GM12878 (cell line): ENCODE data around the gene B9D2. TPM values are rescaled to one million over a fixed set of nuclear protein-coding genes. Genes with fewer than 3 reads are reported as not detected.

ENCODE experiments used
- ASH2L ChIP-seq: fragments of 300-600, 200-600 bp; sonication (generic); IDR thresholded peaks from 2 replicates; pipeline ENCODE4 v1.6.1; 2017; ENCODE audit warnings: low read depth, mild to moderate bottlenecking, borderline replicate concordance
- ATF7 ChIP-seq: fragments of 450-650 bp; IDR thresholded peaks from 2 replicates; pipeline ENCODE4 v1.6.1; 2016; ENCODE audit warnings: low read depth, mild to moderate bottlenecking
- CBFB ChIP-seq: IDR thresholded peaks from 2 replicates; pipeline ENCODE4 v1.6.1; 2016; ENCODE audit warnings: antibody characterized with exemption, low read depth
- CREB1 ChIP-seq: IDR thresholded peaks from 2 replicates; pipeline ENCODE4 v1.6.1; 2012; ENCODE audit warnings: low read depth, mild to moderate bottlenecking, inconsistent platforms
- CREM ChIP-seq: IDR thresholded peaks from 2 replicates; pipeline ENCODE4 v1.6.1; 2014; ENCODE audit warnings: antibody characterized with exemption, low read depth
- CTCF ChIP-seq, 3 experiments: IDR thresholded peaks in 2 of 3; conservative IDR thresholded peaks in 1 of 3; 2 replicates each; pipeline ENCODE4 v1.5.1; 2011; ENCODE audit warnings: low read depth in 3 of 3, low read length in 3 of 3, mild to moderate bottlenecking in 3 of 3, control low read depth in 2 of 3, moderate library complexity in 2 of 3, inconsistent platforms in 1 of 3, mixed read lengths in 1 of 3; ENCODE audit not compliant: control insufficient read depth in 2 of 3, insufficient read depth in 1 of 3; ENCODE audit errors: extremely low read depth in 1 of 3
- DPF2 ChIP-seq: fragments of 450-650 bp; IDR thresholded peaks from 2 replicates; pipeline ENCODE4 v1.6.1; 2017; ENCODE audit warnings: mild to moderate bottlenecking
- EP300 ChIP-seq, 2 experiments: fragments of 150-350 bp in 1 of 2; IDR thresholded peaks; 2 replicates each; pipeline ENCODE4 v1.6.1; 2011 to 2012; ENCODE audit warnings: low read depth in 2 of 2, low read length in 2 of 2, borderline replicate concordance in 1 of 2, improper control_type of control experiment in 1 of 2, inconsistent platforms in 1 of 2; ENCODE audit not compliant: control insufficient read depth in 1 of 2
- EZH2 ChIP-seq: IDR thresholded peaks from 2 replicates; pipeline ENCODE4 v1.6.1; 2012; ENCODE audit warnings: low read depth, mild to moderate bottlenecking, control low read depth, inconsistent platforms, low read length, borderline replicate concordance; ENCODE audit not compliant: control insufficient read depth
- GABPA ChIP-seq: IDR thresholded peaks from 2 replicates; pipeline ENCODE4 v1.6.1; 2014; ENCODE audit warnings: antibody characterized with exemption, low read depth, mild to moderate bottlenecking, inconsistent platforms
- HCFC1 ChIP-seq: fragments of 150-350 bp; IDR thresholded peaks from 2 replicates; pipeline ENCODE4 v1.6.1; 2014; ENCODE audit warnings: low read length
- IRF4 ChIP-seq: IDR thresholded peaks from 2 replicates; pipeline ENCODE4 v1.6.1; 2011; ENCODE audit warnings: low read depth, low read length
- MEF2B ChIP-seq: fragments of 450-650 bp; IDR thresholded peaks from 2 replicates; pipeline ENCODE4 v1.6.1; 2018; ENCODE audit warnings: mild to moderate bottlenecking, moderate library complexity; ENCODE audit not compliant: partially characterized antibody, poor library complexity, severe bottlenecking
- MLLT1 ChIP-seq: fragments of 450-650 bp; IDR thresholded peaks from 2 replicates; pipeline ENCODE4 v1.6.1; 2016; ENCODE audit warnings: mild to moderate bottlenecking
- MTA3 ChIP-seq: IDR thresholded peaks from 2 replicates; pipeline ENCODE4 v1.6.1; 2012; ENCODE audit warnings: low read length, inconsistent platforms, borderline replicate concordance
- NFXL1 ChIP-seq: fragments of 450-650 bp; IDR thresholded peaks from 2 replicates; pipeline ENCODE4 v1.6.1; 2017; ENCODE audit warnings: antibody characterized with exemption, mild to moderate bottlenecking, borderline replicate concordance
- POU2F2 ChIP-seq: IDR thresholded peaks from 3 replicates; pipeline ENCODE4 v1.6.1; 2011; ENCODE audit warnings: low read depth, mild to moderate bottlenecking, low read length, borderline replicate concordance
- SP1 ChIP-seq: IDR thresholded peaks from one replicate; pipeline ENCODE4 v1.6.1; 2011; ENCODE audit warnings: low read depth, low read length
- SREBF1 ChIP-seq: IDR thresholded peaks from 2 replicates; pipeline ENCODE4 v1.6.1; 2012; ENCODE audit warnings: mild to moderate bottlenecking, low read length
- STAT1 ChIP-seq: fragments of 450-650 bp; conservative IDR thresholded peaks from 2 replicates; pipeline ENCODE4 v1.6.1; 2014; ENCODE audit warnings: antibody characterized with exemption, mild to moderate bottlenecking
- SUPT20H ChIP-seq: IDR thresholded peaks from 2 replicates; pipeline ENCODE4 v1.6.1; 2011; ENCODE audit warnings: low read depth, mild to moderate bottlenecking, low read length, moderate library complexity, borderline replicate concordance; ENCODE audit not compliant: control insufficient read depth
- ZNF207 ChIP-seq: fragments of 450-650 bp; IDR thresholded peaks from 2 replicates; pipeline ENCODE4 v1.6.1; 2014; ENCODE audit warnings: antibody characterized with exemption, mild to moderate bottlenecking, borderline replicate concordance
- ZNF384 ChIP-seq: IDR thresholded peaks from 2 replicates; pipeline ENCODE4 v1.6.1; 2012; ENCODE audit warnings: low read depth, mild to moderate bottlenecking, low read length, improper control_type of control experiment, borderline replicate concordance
- ZSCAN29 ChIP-seq: fragments of 450-650 bp; IDR thresholded peaks from 2 replicates; pipeline ENCODE4 v1.6.1; 2017; ENCODE audit warnings: mild to moderate bottlenecking, moderate library complexity
- polyA plus RNA-seq, 11 experiments: library from polyadenylated mRNA; depleted of rRNA in 4 of 11; unstranded in 6 of 11; stranded (reverse) in 5 of 11; fragments of >200 nt; fragmentation: Nextera tagmentation in 4 of 11; fragmentation: Illumina TruSeq in 1 of 11; extraction: Ambion mirVana in 4 of 11; extraction: Trizol in 1 of 11; gene quantifications; 1 replicate in 1 of 11; 2 replicates in 10 of 11; pipeline versions ENCODE4 v1.2.1 to v1.2.3, GENCODE V29; 2011 to 2016; ENCODE audit warnings: inconsistent platforms in 2 of 11, missing spikeins in 2 of 11, low read depth in 1 of 11
- total RNA-seq, 4 experiments: library from RNA; depleted of rRNA in 3 of 4; stranded (reverse); fragments of >200 nt in 3 of 4; fragmentation: Illumina TruSeq in 1 of 4; extraction: Trizol in 1 of 4; gene quantifications; 2 replicates each; pipeline versions ENCODE4 v1.2.1 to v1.2.3, GENCODE V29; 2013 to 2021
- TF ChIP-seq, protein P1 (sequence below): fragments of 450-650 bp; IDR thresholded peaks from 2 replicates; pipeline ENCODE4 v1.6.1; 2016; ENCODE audit warnings: mild to moderate bottlenecking
- TF ChIP-seq, protein P2 (sequence below): IDR thresholded peaks from 2 replicates; pipeline ENCODE4 v1.6.1; 2011; ENCODE audit warnings: mild to moderate bottlenecking, low read depth, low read length, moderate library complexity; ENCODE audit not compliant: insufficient replicate concordance

B9D2 gene
- total and polyA plus RNA-seq, 10 of the 15 experiments (the other 5 are each of a cell fraction or from before 2014, with no cell fraction given), result 2.4 to 12.4 (median 5.0) TPM

DNA sequence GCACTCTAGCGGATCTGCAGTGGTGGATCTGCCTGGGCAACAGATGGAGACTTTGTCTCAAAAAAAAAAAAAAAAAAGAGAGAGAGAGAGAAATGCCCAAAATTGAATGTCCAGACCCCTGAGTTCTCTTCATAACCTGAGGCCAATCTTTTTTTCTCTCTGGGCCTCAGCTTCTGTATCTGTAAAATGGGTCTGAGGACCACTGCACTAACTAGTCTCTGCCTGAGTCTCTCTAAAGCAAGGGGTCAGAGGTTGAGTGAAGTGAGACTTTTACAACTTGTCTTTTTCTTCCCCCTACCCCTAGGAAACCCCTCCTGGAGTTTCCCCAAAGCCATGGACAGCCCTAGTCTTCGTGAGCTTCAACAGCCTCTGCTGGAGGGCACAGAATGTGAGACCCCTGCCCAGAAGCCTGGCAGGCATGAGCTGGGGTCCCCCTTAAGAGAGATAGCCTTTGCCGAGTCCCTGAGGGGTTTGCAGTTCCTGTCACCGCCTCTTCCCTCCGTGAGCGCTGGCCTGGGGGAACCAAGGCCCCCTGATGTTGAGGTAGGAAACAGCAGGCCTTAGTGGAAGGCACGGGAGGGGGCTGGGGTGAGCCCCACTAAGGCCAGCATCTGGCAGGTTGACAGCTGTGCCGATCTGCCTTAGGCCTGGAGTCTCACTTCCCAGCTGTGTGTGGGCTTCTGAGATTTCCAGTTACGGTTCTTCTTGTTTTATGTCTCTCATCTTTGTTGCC lies 14.2 kb upstream of the B9D2 start (continued):
- TF ChIP-seq CTCF (IDR thresholded peaks at IDR 0.05 in 2 of 3, conservative IDR thresholded peaks at IDR 0.05 in 1 of 3; ENCODE audit: control insufficient read depth in 2 of 3, extremely low read depth in 1 of 3, insufficient read depth in 1 of 3, low read depth in 3 of 3, low read length in 3 of 3) (peak; percentile 28 to 62 (median 60); a peak in 5 of 6 replicates), ZNF207 (no peak), ZSCAN29 (no peak), SREBF1 (no peak), GABPA (no peak), NFXL1 (no peak), POU2F2 (0 out of 3 replicates have a peak, but pooled peaks have one; percentile 27), MTA3 (no peak), EZH2 (no peak), DPF2 (0 out of 2 replicates have a peak, but pooled peaks have one; percentile 22), ASH2L (no peak), STAT1 (no peak), EP300 (IDR thresholded peaks at IDR 0.05; ENCODE audit: borderline replicate concordance in 1 of 2, control insufficient read depth in 1 of 2, low read depth in 2 of 2, low read length in 2 of 2) (no peak), CBFB (no peak), SP1 (no peak), MEF2B (peak; percentile 65), HCFC1 (no peak), ATF7 (no peak), CREB1 (no peak), MLLT1 (no peak), IRF4 (no peak), CREM (no peak), SUPT20H (no peak), ZNF384 (no peak)
- TF ChIP-seq, protein P1, sequence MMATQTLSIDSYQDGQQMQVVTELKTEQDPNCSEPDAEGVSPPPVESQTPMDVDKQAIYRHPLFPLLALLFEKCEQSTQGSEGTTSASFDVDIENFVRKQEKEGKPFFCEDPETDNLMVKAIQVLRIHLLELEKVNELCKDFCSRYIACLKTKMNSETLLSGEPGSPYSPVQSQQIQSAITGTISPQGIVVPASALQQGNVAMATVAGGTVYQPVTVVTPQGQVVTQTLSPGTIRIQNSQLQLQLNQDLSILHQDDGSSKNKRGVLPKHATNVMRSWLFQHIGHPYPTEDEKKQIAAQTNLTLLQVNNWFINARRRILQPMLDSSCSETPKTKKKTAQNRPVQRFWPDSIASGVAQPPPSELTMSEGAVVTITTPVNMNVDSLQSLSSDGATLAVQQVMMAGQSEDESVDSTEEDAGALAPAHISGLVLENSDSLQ, result 0 out of 2 replicates have a peak, but pooled peaks have one; percentile 6
- TF ChIP-seq, protein P2, sequence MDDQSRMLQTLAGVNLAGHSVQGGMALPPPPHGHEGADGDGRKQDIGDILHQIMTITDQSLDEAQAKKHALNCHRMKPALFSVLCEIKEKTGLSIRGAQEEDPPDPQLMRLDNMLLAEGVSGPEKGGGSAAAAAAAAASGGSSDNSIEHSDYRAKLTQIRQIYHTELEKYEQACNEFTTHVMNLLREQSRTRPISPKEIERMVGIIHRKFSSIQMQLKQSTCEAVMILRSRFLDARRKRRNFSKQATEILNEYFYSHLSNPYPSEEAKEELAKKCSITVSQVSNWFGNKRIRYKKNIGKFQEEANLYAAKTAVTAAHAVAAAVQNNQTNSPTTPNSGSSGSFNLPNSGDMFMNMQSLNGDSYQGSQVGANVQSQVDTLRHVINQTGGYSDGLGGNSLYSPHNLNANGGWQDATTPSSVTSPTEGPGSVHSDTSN, result no peak
